CD4-positive, alpha-beta T cell treated with Interleukin-15 for 1 hour (primary cell): ENCODE measurements around the gene ZG16.
"Not testable (repeated sequence)": the region's sequence is repeated elsewhere in the genome, so short reads cannot be mapped to it uniquely, and the experiment has no call there.

ENCODE experiments used
- DNase-seq: peaks from one replicate; pipeline ENCODE4 v3.0.0-alpha.2; 2020

Gene ZG16

GRCh38 chr16:29789775-29790182 lies 11.7 kb downstream of the ZG16 start:
- DNase-seq = no peak

- peak; percentile 98 for DNase-seq
Observed at GRCh38 chr16:29790183-29790948, 12.3 kb downstream of the ZG16 start, which contains the start of gene KIF22. KIF22 (plus strand) TSS chr16:29790751; CDS start chr16:29790760, 9 bp downstream.

- DNase-seq = peak; percentile 10
Observed at GRCh38 chr16:29790949-29791844, 13.1 kb downstream of the ZG16 start.

GRCh38 chr16:29791845-29792807 lies 14.1 kb downstream of the ZG16 start:
- peak; percentile 2 for DNase-seq

DNA sequence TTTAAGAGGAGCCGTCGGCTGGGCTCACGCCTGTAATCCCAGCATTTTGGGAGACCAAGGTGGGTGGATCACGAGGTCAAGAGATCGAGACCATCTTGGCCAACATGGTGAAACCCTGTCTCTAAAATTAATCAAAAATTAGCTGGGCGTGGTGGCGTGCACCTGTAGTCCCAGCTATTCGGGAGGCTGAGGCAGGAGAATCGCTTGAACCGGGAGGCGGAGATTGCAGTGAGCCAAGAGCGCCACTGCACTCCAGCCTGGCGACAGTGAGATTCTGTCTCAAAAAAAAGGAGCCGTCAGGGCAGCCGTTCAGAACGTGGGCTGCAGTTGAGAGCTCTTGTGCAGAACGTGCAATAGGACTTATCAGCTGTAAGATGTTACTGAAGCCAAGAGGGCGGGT lies 15.1 kb downstream of the ZG16 start:
- DNase-seq = not testable (repeated sequence)

- no peak for DNase-seq
Observed at GRCh38 chr16:29794231-29794710, 16.2 kb downstream of the ZG16 start.

- peak; percentile 7 for DNase-seq
Observed at GRCh38 chr16:29802416-29802935, 24.4 kb downstream of the ZG16 start.

DNA sequence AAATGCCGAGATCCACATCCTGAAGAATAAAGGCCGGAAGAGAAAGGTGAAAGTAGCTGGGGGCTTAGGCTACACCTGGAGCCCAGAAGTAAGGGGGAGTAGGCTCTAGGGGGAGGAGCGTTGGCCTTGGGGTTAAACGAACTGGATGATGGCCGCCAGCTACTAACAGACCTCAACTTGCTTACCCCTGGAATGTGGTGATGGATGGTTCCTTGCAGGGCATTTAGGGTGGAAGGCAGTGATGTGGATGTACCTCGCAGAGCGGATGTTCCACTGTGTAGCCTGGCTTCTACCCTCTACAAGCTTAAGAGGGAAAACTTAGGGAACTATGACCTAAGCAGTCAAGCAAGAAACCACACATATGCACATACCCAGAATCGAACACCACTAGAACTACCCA lies 26.0 kb downstream of the ZG16 start:
- peak; percentile 8 for DNase-seq

- DNase-seq = peak; percentile 18
Observed at GRCh38 chr16:29804455-29805231, 26.6 kb downstream of the ZG16 start.

- peak; percentile 98 for DNase-seq
Observed at GRCh38 chr16:29805232-29806098, 27.4 kb downstream of the ZG16 start.

DNA sequence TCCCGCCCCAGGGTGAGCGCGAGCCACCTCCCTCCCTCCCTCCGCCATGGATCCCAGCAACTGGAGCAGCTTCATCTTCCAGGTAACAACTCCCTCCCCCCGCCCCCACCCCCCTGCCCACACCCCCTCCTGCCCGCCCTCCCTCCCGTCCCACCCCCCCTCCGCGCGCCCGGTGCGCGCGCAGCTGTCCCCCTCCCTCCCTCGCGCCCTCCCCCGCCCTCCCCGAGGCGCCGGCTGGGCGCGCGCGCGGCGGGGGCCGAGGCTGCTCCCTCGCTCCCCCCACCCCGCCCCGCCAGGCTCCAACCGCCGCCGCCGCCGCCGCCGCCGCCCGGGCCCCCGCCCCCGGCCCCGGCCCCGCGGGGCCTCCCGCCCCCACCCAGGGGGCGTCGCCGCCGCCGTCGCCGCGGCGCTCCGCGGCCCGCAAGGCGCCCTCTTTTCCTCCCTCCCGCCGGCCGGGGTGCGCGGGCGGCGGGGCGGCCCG lies 28.1 kb downstream of the ZG16 start, which contains the start of gene MAZ:
Gene MAZ, plus strand, starts transcription at position 431 of the 481 bp plus-strand sequence. CDS start 173 bp downstream, outside the sequence.
- no peak for DNase-seq

GRCh38 chr16:29806641-29807425 lies 28.8 kb downstream of the ZG16 start:
- peak; percentile 35 for DNase-seq

- DNase-seq = peak; percentile 92
Observed at GRCh38 chr16:29807426-29808218, 29.6 kb downstream of the ZG16 start.

- DNase-seq = no peak
Observed at GRCh38 chr16:29808219-29808900, 30.3 kb downstream of the ZG16 start.

DNA sequence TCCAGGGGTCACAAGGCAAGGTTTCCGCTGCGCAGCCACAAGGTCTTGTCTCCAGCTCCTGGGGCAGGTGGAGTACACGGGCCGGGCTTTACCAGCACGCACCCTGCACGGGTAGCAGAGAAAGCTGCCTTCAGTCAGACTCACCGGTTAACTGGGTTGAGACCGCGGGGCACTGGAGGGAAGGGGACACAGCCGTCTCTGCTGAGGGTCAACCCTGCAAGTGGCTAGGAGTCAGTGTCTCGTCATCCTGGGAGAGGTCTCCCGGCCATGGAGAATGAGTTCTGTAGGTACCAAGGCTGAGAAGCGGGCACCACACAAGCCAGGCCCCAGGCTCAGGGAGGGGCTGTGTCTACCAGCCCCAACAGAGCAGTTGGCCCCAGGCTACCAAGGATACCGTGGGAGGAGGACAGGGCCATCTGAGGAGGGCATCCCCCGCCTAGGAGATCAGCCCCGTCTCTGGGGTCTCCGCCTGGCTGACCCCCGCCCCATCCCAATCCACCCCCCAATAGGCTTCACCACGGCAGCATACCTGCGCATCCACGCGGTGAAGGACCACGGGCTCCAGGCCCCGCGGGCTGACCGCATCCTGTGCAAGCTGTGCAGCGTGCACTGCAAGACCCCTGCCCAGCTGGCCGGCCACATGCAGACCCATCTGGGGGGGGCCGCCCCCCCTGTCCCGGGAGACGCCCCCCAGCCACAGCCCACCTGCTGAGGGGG lies 31.1 kb downstream of the ZG16 start:
- no peak for DNase-seq

DNA sequence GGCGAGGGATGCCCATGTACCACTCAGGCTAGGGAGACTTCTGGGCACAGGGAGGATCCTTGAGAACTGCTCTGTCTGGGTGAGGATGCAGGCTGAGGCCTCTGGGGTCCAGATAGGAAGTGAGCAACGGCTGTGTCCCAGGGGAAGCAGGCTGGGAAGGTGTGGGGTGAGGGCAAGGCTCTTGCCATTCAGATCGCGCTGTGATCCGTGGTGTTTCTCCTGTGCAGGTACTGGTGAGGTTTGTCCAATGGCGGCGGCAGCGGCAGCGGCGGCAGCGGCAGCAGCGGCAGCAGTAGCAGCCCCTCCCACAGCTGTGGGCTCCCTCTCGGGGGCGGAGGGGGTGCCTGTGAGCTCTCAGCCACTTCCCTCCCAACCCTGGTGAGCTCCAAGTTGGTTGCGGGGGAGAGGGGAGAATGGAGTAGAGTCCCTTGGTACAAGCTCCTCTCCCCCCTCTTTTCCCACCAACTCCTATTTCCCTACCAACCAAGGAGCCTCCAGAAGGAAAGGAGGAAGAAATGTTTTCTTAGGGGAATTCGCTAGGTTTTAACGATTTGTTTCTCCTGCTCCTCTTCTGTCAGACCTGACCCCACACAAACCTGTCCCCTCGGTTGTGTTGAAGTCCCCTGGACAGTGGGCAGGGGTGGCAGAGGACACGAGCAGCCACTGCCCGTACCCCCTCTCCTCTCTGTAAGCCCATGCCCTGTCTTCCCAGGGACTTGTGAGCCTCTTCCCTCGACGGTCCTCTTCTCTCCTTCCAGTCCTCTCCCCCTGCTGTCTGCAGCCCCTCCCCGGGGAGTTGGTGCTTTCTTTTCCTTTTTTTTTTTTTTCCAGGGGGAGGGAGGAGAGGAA lies 32.0 kb downstream of the ZG16 start:
- peak; percentile 43 for DNase-seq
